Upper lobe of right lung (tissue), 1 donor: ENCODE data around the gene POLR2B. TPM values are rescaled to one million over a fixed set of nuclear protein-coding genes. Genes with fewer than 3 reads are reported as not detected.

Experiments
- ATAC-seq: fragments of 200-7000 bp; cut with Tn5 transposase; one replicate; pipeline ENCODE4 v1.9.1; 2020; ENCODE audit warnings: mild to moderate bottlenecking, moderate library complexity
- DNase-seq: peaks from one replicate; pipeline ENCODE4 v3.0.0-alpha.2; 2020
- H3K27ac ChIP-seq: fragments of 200-600 bp; one replicate; pipeline ENCODE4 v1.8.0; 2022
- H3K27me3 ChIP-seq: fragments of 200-600 bp; one replicate; pipeline ENCODE4 v1.8.0; 2022; ENCODE audit warnings: mild to moderate bottlenecking
- H3K36me3 ChIP-seq: fragments of 200-600 bp; one replicate; pipeline ENCODE4 v1.8.0; 2022
- H3K4me1 ChIP-seq: fragments of 200-600 bp; one replicate; pipeline ENCODE4 v1.8.0; 2022
- H3K4me3 ChIP-seq: fragments of 200-600 bp; one replicate; pipeline ENCODE4 v1.8.0; 2022; ENCODE audit warnings: mild to moderate bottlenecking
- H3K9me3 ChIP-seq: fragments of 200-600 bp; one replicate; pipeline ENCODE4 v1.8.0; 2022
- intact Hi-C: fragments of 100-400 bp; cut with DNase I; formaldehyde crosslinking; loops from one replicate; pipeline ENCODE4 v1.11.0; 2022
- total RNA-seq: library from RNA; stranded (reverse); fragmentation: NEBNext Ultra II Directional; extraction: Animal tissue kit (Norgen Biotek cat#: 25700); gene quantifications from one replicate; pipeline ENCODE4 v1.2.1, GENCODE V29; 2021
- TF ChIP-seq, protein P1 (sequence below): fragments of 200-600 bp; IDR thresholded peaks from one replicate; pipeline ENCODE4 v1.8.0; 2022; ENCODE audit warnings: antibody characterized with exemption
- donor health status: DM: no; HTN: yes; CAD: no; lungs with severe emphysema.

POLR2B gene
- total RNA-seq, 1 donor from 2014 or later = 65.8 TPM

DNA sequence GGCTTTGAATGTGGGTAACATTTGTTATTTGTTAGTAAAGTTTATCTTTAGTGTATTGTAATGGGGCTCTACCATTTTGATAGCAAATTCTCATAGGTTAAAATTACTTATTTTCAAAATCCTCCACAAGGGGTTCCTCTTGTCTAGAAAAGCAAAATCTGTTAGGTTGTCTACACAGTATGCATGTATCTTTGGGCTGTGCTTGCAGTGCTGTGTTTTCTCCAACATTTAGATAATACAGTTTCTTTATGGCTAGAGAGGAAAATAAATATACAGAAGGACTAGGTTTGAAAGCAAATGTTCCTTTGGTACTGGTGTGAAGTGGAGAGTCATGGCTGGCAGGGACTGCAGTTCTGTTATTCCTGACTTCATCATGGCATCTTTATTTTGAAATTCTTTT is 40.3 kb downstream of the POLR2B start:
- no peaks in the 10 kb centered on the region for H3K27me3 ChIP-seq
- no peaks in the 10 kb centered on the region for H3K4me1 ChIP-seq
- no peak overlapping the region for H3K4me3 ChIP-seq
- ATAC-seq = no peak
- peak overlapping the region; percentile 21 for H3K27ac ChIP-seq
- intact Hi-C loops = no loop called here
- peaks cover 93% of the 10 kb centered on the region for H3K36me3 ChIP-seq
- no peaks in the 10 kb centered on the region for H3K9me3 ChIP-seq
- no peak for DNase-seq
- TF ChIP-seq, protein P1, sequence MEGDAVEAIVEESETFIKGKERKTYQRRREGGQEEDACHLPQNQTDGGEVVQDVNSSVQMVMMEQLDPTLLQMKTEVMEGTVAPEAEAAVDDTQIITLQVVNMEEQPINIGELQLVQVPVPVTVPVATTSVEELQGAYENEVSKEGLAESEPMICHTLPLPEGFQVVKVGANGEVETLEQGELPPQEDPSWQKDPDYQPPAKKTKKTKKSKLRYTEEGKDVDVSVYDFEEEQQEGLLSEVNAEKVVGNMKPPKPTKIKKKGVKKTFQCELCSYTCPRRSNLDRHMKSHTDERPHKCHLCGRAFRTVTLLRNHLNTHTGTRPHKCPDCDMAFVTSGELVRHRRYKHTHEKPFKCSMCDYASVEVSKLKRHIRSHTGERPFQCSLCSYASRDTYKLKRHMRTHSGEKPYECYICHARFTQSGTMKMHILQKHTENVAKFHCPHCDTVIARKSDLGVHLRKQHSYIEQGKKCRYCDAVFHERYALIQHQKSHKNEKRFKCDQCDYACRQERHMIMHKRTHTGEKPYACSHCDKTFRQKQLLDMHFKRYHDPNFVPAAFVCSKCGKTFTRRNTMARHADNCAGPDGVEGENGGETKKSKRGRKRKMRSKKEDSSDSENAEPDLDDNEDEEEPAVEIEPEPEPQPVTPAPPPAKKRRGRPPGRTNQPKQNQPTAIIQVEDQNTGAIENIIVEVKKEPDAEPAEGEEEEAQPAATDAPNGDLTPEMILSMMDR = peak; percentile 9

DNA sequence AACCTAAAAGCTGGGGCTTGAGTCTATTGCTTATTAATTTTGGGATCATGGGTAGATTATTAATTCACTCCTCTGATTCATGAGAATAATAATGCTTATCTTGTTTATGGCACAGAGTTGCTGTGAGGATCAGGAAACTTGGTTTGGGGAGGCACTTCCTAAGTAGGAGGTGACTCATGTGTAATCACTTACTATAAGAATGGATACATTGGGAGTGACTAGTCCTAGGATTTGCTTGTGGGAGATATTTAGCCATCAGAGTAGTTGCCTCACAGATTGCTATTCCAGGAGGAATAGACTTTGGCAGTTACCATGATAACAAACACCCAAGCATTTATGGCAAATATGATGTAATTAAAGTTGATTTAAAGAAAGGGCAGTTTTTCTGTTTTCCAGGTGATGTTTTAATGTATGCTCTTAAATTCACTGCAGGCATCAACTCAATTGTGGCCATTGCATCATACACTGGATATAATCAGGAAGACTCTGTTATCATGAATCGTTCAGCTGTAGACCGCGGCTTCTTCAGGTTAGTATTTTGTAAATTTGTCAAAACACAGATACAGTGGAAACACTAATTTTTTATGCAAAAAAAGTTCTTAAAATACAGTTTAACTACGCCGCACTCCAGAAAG is 41.9 kb downstream of the POLR2B start:
- Histone ChIP-seq H3K27ac (no peak overlapping the region), H3K36me3 (peaks cover 93% of the 10 kb centered on the region), H3K4me1 (no peaks in the 10 kb centered on the region), H3K4me3 (no peak overlapping the region), H3K9me3 (no peaks in the 10 kb centered on the region), H3K27me3 (no peaks in the 10 kb centered on the region)
- TF ChIP-seq, protein P1 = no peak
- intact Hi-C loops = no loop called here
- ATAC-seq (no peak), DNase-seq (no peak)

DNA sequence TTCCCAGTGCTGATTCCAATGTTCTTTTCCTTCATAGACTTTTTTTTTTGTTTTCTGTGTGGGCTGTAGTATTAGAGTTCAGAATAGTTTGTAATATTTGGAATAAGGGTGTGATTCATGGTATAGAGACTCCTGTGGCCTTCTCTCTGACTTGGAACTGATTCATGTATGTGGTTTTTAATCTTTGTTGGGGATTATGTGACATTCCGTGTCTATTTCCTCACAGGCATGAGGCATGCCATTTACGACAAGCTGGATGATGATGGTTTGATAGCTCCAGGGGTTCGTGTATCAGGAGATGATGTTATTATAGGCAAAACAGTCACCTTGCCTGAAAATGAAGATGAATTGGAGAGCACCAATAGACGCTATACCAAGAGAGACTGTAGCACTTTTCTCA is 44.4 kb downstream of the POLR2B start:
- Histone ChIP-seq H3K4me1 (no peaks in the 10 kb centered on the region), H3K27me3 (no peaks in the 10 kb centered on the region), H3K36me3 (peaks cover 91% of the 10 kb centered on the region), H3K27ac (no peak overlapping the region), H3K4me3 (no peak overlapping the region), H3K9me3 (no peaks in the 10 kb centered on the region)
- ATAC-seq (no peak), DNase-seq (no peak)
- TF ChIP-seq, protein P1 = no peak
- intact Hi-C loops = no loop called here

DNA sequence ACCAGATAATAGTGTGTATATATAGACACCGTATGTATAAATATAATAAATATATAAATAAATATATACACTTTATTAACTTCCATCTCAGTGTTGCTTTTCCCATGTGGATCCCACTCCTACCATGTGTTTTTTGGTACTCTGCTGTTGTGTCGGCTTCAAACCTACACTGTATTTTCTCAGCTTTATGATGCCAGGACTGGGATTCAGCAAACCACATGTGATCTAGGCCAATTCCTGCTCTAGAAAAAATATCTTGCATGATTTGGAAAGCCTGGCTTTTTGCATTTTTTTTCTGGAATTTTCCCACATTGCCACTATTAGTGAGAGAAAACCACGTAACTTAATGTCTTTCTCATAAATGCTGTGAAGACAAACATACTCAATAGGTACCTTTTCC is 55.8 kb downstream of the POLR2B start:
- no peak overlapping the region for H3K27ac ChIP-seq
- TF ChIP-seq, protein P1 = no peak
- H3K27me3 ChIP-seq = no peaks in the 10 kb centered on the region
- intact Hi-C loops = no loop called here
- ATAC-seq (no peak), DNase-seq (no peak)
- H3K36me3 ChIP-seq = peaks cover 43% of the 10 kb centered on the region
- no peaks in the 10 kb centered on the region for H3K4me1 ChIP-seq
- H3K4me3 ChIP-seq = no peak overlapping the region
- H3K9me3 ChIP-seq = no peaks in the 10 kb centered on the region

DNA sequence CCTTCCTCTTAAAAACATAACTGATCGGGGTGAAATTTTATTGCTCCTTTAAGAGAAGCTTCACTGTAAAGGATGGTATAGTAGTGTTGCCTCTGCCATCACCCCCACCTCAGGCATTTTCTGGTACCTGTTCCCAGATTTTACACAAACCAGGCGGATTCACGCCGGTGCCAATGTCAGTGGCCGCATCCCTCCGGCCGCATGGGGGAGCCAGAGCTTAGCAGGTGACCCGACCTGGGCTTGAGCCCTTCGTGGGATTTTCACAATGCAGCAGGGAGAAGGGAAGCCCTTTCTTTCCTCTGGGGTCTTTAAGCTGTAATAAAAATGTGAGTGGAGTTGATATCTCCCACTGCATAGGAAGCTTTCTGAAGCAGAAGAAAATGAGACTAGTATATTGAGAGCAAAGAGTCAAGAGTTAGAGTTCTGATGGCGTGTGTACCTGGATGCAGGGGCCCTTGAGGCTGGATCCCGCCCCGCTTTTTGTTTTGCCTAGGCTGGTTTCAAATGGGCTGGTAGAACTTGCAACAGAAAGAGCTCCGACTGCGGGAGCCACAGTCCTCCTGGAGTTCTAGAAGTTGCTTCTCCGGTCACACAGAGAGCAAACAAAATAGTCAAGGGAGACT is 59.4 kb downstream of the POLR2B start:
- Histone ChIP-seq H3K9me3 (no peaks in the 10 kb centered on the region), H3K27me3 (no peaks in the 10 kb centered on the region), H3K36me3 (peaks cover 19% of the 10 kb centered on the region), H3K4me3 (no peak overlapping the region), H3K27ac (no peak overlapping the region), H3K4me1 (no peaks in the 10 kb centered on the region)
- ATAC-seq (peak; percentile 90), DNase-seq (peak; percentile 82)
- intact Hi-C loops = no loop called here
- TF ChIP-seq, protein P1 = peak; percentile 83
